ENCODE results near the gene EMC9. TPM values are rescaled to one million over a fixed set of nuclear protein-coding genes. Genes with fewer than 3 reads are reported as not detected.

Gene EMC9
- total RNA-seq, 1 experiment from 2014 or later = 25.2 TPM

- DNase-seq (ENCODE audit: low read depth) = no peak
Observed at GRCh38 chr14:24092505-24093206, 48.7 kb downstream of the EMC9 start.

- no peak for DNase-seq (ENCODE audit: low read depth)
Observed at GRCh38 chr14:24092110-24092504, 49.3 kb downstream of the EMC9 start.

- no peak for DNase-seq (ENCODE audit: low read depth)
Observed at GRCh38 chr14:24089890-24090289, 51.5 kb downstream of the EMC9 start.

Other genes with a start within 250 kb of the EMC9 start
- 42.1 and 50.6 TPM in 2 replicates for gene DHRS4, start 187.8 kb downstream of the EMC9 start, total RNA-seq (2014; rRNA removed)
- gene DHRS4L2, start 152.7 kb downstream of the EMC9 start, total RNA-seq (2014; rRNA removed) = 6.2 and 10.3 TPM in 2 replicates
- under 0.01 TPM in 1 of 2 replicates, not detected in the other for gene CARMIL3, start 89.6 kb downstream of the EMC9 start, total RNA-seq (2014; rRNA removed)
- gene CPNE6, start 70.0 kb downstream of the EMC9 start, total RNA-seq (2014; rRNA removed) = not detected in 2 replicates
- gene PCK2, start 47.3 kb downstream of the EMC9 start, total RNA-seq (2014; rRNA removed) = 5.1 and 9.4 TPM in 2 replicates
- 52.8 and 64.6 TPM in 2 replicates for gene DCAF11, start 26.8 kb downstream of the EMC9 start, total RNA-seq (2014; rRNA removed)
- 1.6 and 3.0 TPM in 2 replicates for gene NRL, start 26.6 kb downstream of the EMC9 start, total RNA-seq (2014; rRNA removed)
- gene FITM1, start 10.9 kb downstream of the EMC9 start, total RNA-seq (2014; rRNA removed) = 8.0 and 12.9 TPM in 2 replicates
- 90.0 and 143 TPM in 2 replicates for gene PSME1, start 5.4 kb downstream of the EMC9 start, total RNA-seq (2014; rRNA removed)
- 48.4 and 81.9 TPM in 2 replicates for gene PSME2, start 5.0 kb upstream of the EMC9 start, total RNA-seq (2014; rRNA removed)
- gene RNF31, start 5.9 kb upstream of the EMC9 start, total RNA-seq (2014; rRNA removed) = 44.2 and 82.1 TPM in 2 replicates
- gene IRF9, start 19.7 kb upstream of the EMC9 start, total RNA-seq (2014; rRNA removed) = 43.3 and 70.1 TPM in 2 replicates
- gene REC8, start 30.5 kb upstream of the EMC9 start, total RNA-seq (2014; rRNA removed) = 1.6 and 5.5 TPM in 2 replicates
- 75.0 and 87.9 TPM in 2 replicates for gene IPO4, start 47.2 kb upstream of the EMC9 start, total RNA-seq (2014; rRNA removed)
- gene TM9SF1, start 53.9 kb upstream of the EMC9 start, total RNA-seq (2014; rRNA removed) = 84.2 and 85.8 TPM in 2 replicates
- not detected in 2 replicates for gene TSSK4, start 64.1 kb upstream of the EMC9 start, total RNA-seq (2014; rRNA removed)
- 48.6 and 54.1 TPM in 2 replicates for gene CHMP4A, start 71.9 kb upstream of the EMC9 start, total RNA-seq (2014; rRNA removed)
- 16.6 and 18.5 TPM in 2 replicates for gene MDP1, start 74.5 kb upstream of the EMC9 start, total RNA-seq (2014; rRNA removed)
- 260 and 318 TPM in 2 replicates for gene NEDD8, start 90.8 kb upstream of the EMC9 start, total RNA-seq (2014; rRNA removed)
- gene GMPR2, start 91.3 kb upstream of the EMC9 start, total RNA-seq (2014; rRNA removed) = 83.1 and 87.8 TPM in 2 replicates
- 55.9 and 56.6 TPM in 2 replicates for gene TINF2, start 101.0 kb upstream of the EMC9 start, total RNA-seq (2014; rRNA removed)
- 0.38 and 2.5 TPM in 2 replicates for gene TGM1, start 121.6 kb upstream of the EMC9 start, total RNA-seq (2014; rRNA removed)
- 29.0 and 29.4 TPM in 2 replicates for gene RABGGTA, start 130.0 kb upstream of the EMC9 start, total RNA-seq (2014; rRNA removed)
- 14.4 and 16.1 TPM in 2 replicates for gene DHRS1, start 158.2 kb upstream of the EMC9 start, total RNA-seq (2014; rRNA removed)
- 23.0 and 23.7 TPM in 2 replicates for gene NOP9, start 158.3 kb upstream of the EMC9 start, total RNA-seq (2014; rRNA removed)
- 0.34 TPM in 1 of 2 replicates, not detected in the other for gene CIDEB, start 166.4 kb upstream of the EMC9 start, total RNA-seq (2014; rRNA removed)
- 2.4 and 2.5 TPM in 2 replicates for gene LTB4R2, start 168.5 kb upstream of the EMC9 start, total RNA-seq (2014; rRNA removed)
- gene LTB4R, start 169.9 kb upstream of the EMC9 start, total RNA-seq (2014; rRNA removed) = 0.90 and 1.7 TPM in 2 replicates
- gene ADCY4, start 193.5 kb upstream of the EMC9 start, total RNA-seq (2014; rRNA removed) = under 0.01 TPM in 1 of 2 replicates, not detected in the other
- not detected in 2 replicates for gene RIPK3, start 198.4 kb upstream of the EMC9 start, total RNA-seq (2014; rRNA removed)
- gene NFATC4, start 226.6 kb upstream of the EMC9 start, total RNA-seq (2014; rRNA removed) = 17.1 and 21.6 TPM in 2 replicates